Astrocyte (in vitro differentiated cells and primary cell): ENCODE results near the gene KIF5A. TPM values are rescaled to one million over a fixed set of nuclear protein-coding genes. Genes with fewer than 3 reads are reported as not detected.
A peak's percentile ranks its signal among the peaks of the same experiment; 100 is the strongest.

Experiments
- DNase-seq: peaks from one replicate; pipeline ENCODE4 v3.0.0-alpha.2; 2010; ENCODE audit warnings: low read depth
- FAIRE-seq: peaks from 2 replicates; lab custom pipeline; 2011; peaks lifted over from hg19 to GRCh38; lab: Jason Lieb, UNC
- H2AFZ ChIP-seq: 2 replicates; pipeline ENCODE4 v1.6.0; 2012; ENCODE audit warnings: low read depth, low read length, inconsistent platforms
- H3K27ac ChIP-seq: 2 replicates; pipeline ENCODE4 v1.5.1; 2011; ENCODE audit warnings: low read depth, low read length, inconsistent platforms
- H3K27me3 ChIP-seq: 2 replicates; pipeline ENCODE4 v1.6.0; 2011; ENCODE audit warnings: low read length, inconsistent platforms; ENCODE audit not compliant: insufficient read depth
- H3K36me3 ChIP-seq: 2 replicates; pipeline ENCODE4 v1.5.1; 2011; ENCODE audit warnings: low read length, inconsistent platforms; ENCODE audit not compliant: insufficient read depth
- H3K4me1 ChIP-seq: 2 replicates; pipeline ENCODE4 v1.5.1; 2011; ENCODE audit warnings: low read length, inconsistent platforms; ENCODE audit not compliant: insufficient read depth
- H3K4me2 ChIP-seq: 2 replicates; pipeline ENCODE4 v1.6.0; 2012; ENCODE audit warnings: low read length, inconsistent platforms
- H3K4me3 ChIP-seq: 2 replicates; pipeline ENCODE4 v1.5.1; 2011; ENCODE audit warnings: low read depth, mild to moderate bottlenecking, low read length, inconsistent platforms; ENCODE audit not compliant: insufficient read depth
- H3K79me2 ChIP-seq: 2 replicates; pipeline ENCODE4 v1.6.0; 2012; ENCODE audit warnings: mild to moderate bottlenecking, low read length, inconsistent platforms; ENCODE audit not compliant: insufficient read depth
- H3K9ac ChIP-seq: 2 replicates; pipeline ENCODE4 v1.6.0; 2012; ENCODE audit warnings: mild to moderate bottlenecking, low read length, inconsistent platforms
- H3K9me3 ChIP-seq: 2 replicates; pipeline ENCODE4 v1.5.1; 2012; ENCODE audit warnings: low read depth, mild to moderate bottlenecking, low read length, inconsistent platforms; ENCODE audit not compliant: insufficient read depth
- H4K20me1 ChIP-seq: 2 replicates; pipeline ENCODE4 v1.6.0; 2012; ENCODE audit warnings: low read length, inconsistent platforms; ENCODE audit not compliant: insufficient read depth
- H3K27ac Mint-ChIP-seq: one replicate; pipeline ENCODE4 v1.8.0; 2021; ENCODE audit warnings: mild to moderate bottlenecking, mixed read lengths; ENCODE audit not compliant: unreplicated experiment
- H3K27me3 Mint-ChIP-seq: one replicate; pipeline ENCODE4 v1.8.0; 2021; ENCODE audit warnings: low read depth, mixed read lengths; ENCODE audit not compliant: unreplicated experiment
- H3K36me3 Mint-ChIP-seq: one replicate; pipeline ENCODE4 v1.8.0; 2021; ENCODE audit warnings: low read depth, mixed read lengths; ENCODE audit not compliant: unreplicated experiment
- H3K4me1 Mint-ChIP-seq: one replicate; pipeline ENCODE4 v1.8.0; 2021; ENCODE audit warnings: low read depth, mixed read lengths; ENCODE audit not compliant: unreplicated experiment
- H3K4me3 Mint-ChIP-seq: one replicate; pipeline ENCODE4 v1.8.0; 2021; ENCODE audit warnings: mild to moderate bottlenecking, moderate library complexity, mixed read lengths; ENCODE audit not compliant: unreplicated experiment
- H3K9me3 Mint-ChIP-seq: one replicate; pipeline ENCODE4 v1.8.0; 2021; ENCODE audit warnings: mild to moderate bottlenecking, mixed read lengths; ENCODE audit not compliant: unreplicated experiment
- CTCF ChIP-seq: IDR thresholded peaks from 2 replicates; pipeline ENCODE4 v1.5.1; 2011; ENCODE audit warnings: low read depth, mild to moderate bottlenecking, inconsistent platforms, low read length, moderate library complexity; ENCODE audit not compliant: insufficient read depth
- EZH2 ChIP-seq: IDR thresholded peaks from 2 replicates; pipeline ENCODE4 v1.6.1; 2012; ENCODE audit warnings: mild to moderate bottlenecking, low read length, inconsistent platforms; ENCODE audit not compliant: insufficient read depth
- total RNA-seq: library from RNA; stranded (reverse); gene quantifications from 2 replicates; pipeline ENCODE4 v1.2.1, GENCODE V29; 2021

KIF5A gene
- total RNA-seq, 1 donor from 2014 or later = 7.2 TPM

- peaks cover 71% of the 10 kb centered on the region for H4K20me1 ChIP-seq
- TF ChIP-seq CTCF = no peak
- peak overlapping the region; percentile 98 for H3K27ac ChIP-seq
- FAIRE-seq (no peak), DNase-seq (no peak)
- peak overlapping the region; percentile 94 for H3K4me2 ChIP-seq
- Mint-ChIP-seq H3K27ac (peak overlapping the region; percentile 99), H3K9me3 (no peaks in the 10 kb centered on the region), H3K4me1 (peaks cover 52% of the 10 kb centered on the region), H3K36me3 (peaks cover 29% of the 10 kb centered on the region), H3K27me3 (no peaks in the 10 kb centered on the region), H3K4me3 (peak overlapping the region; percentile 91)
- H3K9me3 ChIP-seq = no peaks in the 10 kb centered on the region
- H3K27me3 ChIP-seq = no peaks in the 10 kb centered on the region
- peak overlapping the region; percentile 99 for H3K9ac ChIP-seq
- H2AFZ ChIP-seq = no peak overlapping the region
- peaks cover 55% of the 10 kb centered on the region for H3K79me2 ChIP-seq
- H3K4me3 ChIP-seq = peak overlapping the region; percentile 97
- peaks cover 54% of the 10 kb centered on the region for H3K4me1 ChIP-seq
- peaks cover 36% of the 10 kb centered on the region for H3K36me3 ChIP-seq
Observed at GRCh38 chr12:57519796-57520052, 30.1 kb upstream of the KIF5A start.

GRCh38 chr12:57520053-57520818 is 29.6 kb upstream of the KIF5A start, which contains the start of gene DDIT3:
DDIT3 (minus strand) TSS chr12:57520514; CDS start chr12:57517406, 3,108 bp downstream.
- TF ChIP-seq EZH2 (no peak), CTCF (no peak)
- Histone ChIP-seq H3K79me2 (peaks cover 60% of the 10 kb centered on the region), H3K9me3 (no peaks in the 10 kb centered on the region), H3K4me1 (peaks cover 55% of the 10 kb centered on the region), H3K27ac (peak within 1 kb of the TSS; percentile 98), H4K20me1 (peaks cover 71% of the 10 kb centered on the region), H3K4me3 (peak within 1 kb of the TSS; percentile 97), H3K4me2 (peak within 1 kb of the TSS; percentile 94), H3K36me3 (peaks cover 30% of the 10 kb centered on the region), H2AFZ (peak within 1 kb of the TSS; percentile 48), H3K27me3 (no peaks in the 10 kb centered on the region), H3K9ac (peak within 1 kb of the TSS; percentile 99)
- DNase-seq (peak; percentile 88), FAIRE-seq (no peak)
- Mint-ChIP-seq H3K36me3 (peaks cover 27% of the 10 kb centered on the region), H3K4me3 (peak within 1 kb of the TSS; percentile 91), H3K27me3 (no peaks in the 10 kb centered on the region), H3K9me3 (no peaks in the 10 kb centered on the region), H3K27ac (peak within 1 kb of the TSS; percentile 99), H3K4me1 (peaks cover 56% of the 10 kb centered on the region)

- H4K20me1 ChIP-seq = peaks cover 71% of the 10 kb centered on the region
- DNase-seq (peak; percentile 47), FAIRE-seq (no peak)
- H2AFZ ChIP-seq = peak overlapping the region; percentile 30
- peak overlapping the region; percentile 99 for H3K27ac Mint-ChIP-seq
- H3K27me3 ChIP-seq = no peaks in the 10 kb centered on the region
- TF ChIP-seq EZH2 = no peak
- no peak for TF ChIP-seq CTCF
- peaks cover 47% of the 10 kb centered on the region for H3K4me1 Mint-ChIP-seq
- peaks cover 23% of the 10 kb centered on the region for H3K36me3 Mint-ChIP-seq
- no peaks in the 10 kb centered on the region for H3K9me3 ChIP-seq
- H3K79me2 ChIP-seq = peaks cover 67% of the 10 kb centered on the region
- H3K4me1 ChIP-seq = peaks cover 55% of the 10 kb centered on the region
- peak overlapping the region; percentile 83 for H3K4me3 Mint-ChIP-seq
- peaks cover 17% of the 10 kb centered on the region for H3K36me3 ChIP-seq
- H3K27me3 Mint-ChIP-seq = no peaks in the 10 kb centered on the region
- peak overlapping the region; percentile 54 for H3K4me3 ChIP-seq
- H3K4me2 ChIP-seq = peak overlapping the region; percentile 86
- peak overlapping the region; percentile 85 for H3K9ac ChIP-seq
- peak overlapping the region; percentile 91 for H3K27ac ChIP-seq
- no peaks in the 10 kb centered on the region for H3K9me3 Mint-ChIP-seq
Observed at GRCh38 chr12:57521525-57522010, 28.3 kb upstream of the KIF5A start.
